Measurements from ENCODE around the gene SBK1.

SBK1 gene

DNA sequence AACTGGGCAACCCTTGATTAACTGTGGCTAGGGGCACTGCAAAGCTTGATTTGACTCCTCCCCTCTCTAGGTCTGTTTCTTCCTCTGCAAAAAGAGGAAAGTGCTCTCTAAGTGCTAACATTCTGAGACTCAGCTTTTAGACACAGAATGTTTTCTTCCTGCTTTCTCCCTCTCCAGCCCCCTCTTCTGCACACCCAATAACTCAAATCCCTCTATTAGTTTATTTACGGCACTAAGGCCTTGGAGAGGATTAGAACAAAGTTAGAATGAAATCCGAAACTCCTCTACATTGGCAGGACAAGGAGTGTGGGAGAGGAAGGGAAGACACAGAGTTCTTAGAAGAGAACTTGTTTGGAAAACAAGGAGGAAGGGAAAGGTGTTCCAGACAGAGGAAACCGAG is 3.3 kb upstream of the SBK1 start:
- TF ChIP-seq, protein P1, sequence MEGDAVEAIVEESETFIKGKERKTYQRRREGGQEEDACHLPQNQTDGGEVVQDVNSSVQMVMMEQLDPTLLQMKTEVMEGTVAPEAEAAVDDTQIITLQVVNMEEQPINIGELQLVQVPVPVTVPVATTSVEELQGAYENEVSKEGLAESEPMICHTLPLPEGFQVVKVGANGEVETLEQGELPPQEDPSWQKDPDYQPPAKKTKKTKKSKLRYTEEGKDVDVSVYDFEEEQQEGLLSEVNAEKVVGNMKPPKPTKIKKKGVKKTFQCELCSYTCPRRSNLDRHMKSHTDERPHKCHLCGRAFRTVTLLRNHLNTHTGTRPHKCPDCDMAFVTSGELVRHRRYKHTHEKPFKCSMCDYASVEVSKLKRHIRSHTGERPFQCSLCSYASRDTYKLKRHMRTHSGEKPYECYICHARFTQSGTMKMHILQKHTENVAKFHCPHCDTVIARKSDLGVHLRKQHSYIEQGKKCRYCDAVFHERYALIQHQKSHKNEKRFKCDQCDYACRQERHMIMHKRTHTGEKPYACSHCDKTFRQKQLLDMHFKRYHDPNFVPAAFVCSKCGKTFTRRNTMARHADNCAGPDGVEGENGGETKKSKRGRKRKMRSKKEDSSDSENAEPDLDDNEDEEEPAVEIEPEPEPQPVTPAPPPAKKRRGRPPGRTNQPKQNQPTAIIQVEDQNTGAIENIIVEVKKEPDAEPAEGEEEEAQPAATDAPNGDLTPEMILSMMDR (IDR thresholded peaks at IDR 0.05; ENCODE audit: borderline replicate concordance, insufficient read depth, low read depth, low read length): no peak
- H3K4me3 ChIP-seq (ENCODE audit: low read depth, low read length): no peak overlapping the region

DNA sequence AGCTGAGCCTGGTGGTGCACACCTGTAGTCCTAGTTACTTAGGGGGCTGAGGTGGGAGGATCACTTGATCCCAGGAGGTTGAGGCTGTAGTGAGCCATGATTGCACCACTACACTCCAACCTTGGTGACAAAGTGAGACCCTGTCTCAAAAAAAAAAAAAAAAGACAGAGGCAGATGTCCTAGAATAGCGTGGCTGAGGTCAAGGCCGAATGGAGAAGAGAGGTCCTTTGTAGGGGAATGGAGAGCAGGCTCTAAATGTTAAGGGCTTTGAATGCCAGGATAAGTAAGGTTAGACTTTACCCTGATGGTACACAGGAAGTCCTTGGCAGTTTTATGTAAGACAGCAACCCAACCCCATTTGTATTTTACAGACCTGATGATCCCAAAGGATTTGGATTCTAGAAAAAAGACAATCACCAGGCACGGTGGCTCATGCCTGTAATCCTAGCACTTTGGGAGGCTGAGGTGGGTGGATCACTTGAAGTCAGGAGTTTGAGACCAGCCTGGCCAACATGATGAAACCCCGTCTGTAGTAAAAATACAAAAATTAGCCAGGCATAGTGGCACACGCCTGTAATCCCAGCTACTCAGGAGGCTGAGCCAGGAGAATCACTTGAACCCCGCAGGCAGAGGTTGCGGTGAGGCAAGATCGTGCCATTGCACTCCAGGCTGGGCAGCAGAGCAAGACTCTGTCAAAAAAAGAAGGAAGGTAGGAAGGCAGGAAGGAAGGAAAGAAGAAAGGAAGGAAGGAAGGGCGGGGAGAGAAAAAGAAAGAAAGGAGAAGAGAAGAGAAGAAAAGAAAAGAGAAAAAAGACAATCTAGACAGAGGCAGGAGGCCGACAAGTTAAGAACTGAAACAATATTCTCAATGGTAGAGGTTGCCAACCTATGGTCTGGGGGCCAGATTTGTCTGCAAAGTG is 2.1 kb upstream of the SBK1 start:
- H3K4me3 ChIP-seq (ENCODE audit: low read depth, low read length): no peak overlapping the region
- TF ChIP-seq, protein P1 (IDR thresholded peaks at IDR 0.05; ENCODE audit: borderline replicate concordance, insufficient read depth, low read depth, low read length): no peak

DNA sequence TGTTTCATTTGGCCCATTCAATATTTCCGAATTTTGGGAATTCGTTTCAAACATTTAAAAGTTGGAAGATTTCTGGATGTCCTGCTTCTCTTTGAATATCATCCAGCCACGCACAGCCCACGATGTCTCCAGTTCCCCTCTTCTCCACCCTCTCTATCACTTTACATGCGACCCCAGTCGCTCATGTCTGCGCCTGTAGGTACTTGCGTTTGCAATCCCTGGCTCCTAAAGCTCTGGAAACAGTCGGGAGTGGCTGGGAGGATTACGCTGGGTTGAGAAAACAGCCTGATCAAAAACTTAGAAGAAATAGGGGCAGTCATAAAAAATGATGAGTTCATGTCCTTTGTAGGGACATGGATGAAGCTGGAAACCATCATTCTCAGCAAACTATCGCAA is 1.5 kb upstream of the SBK1 start:
- H3K4me3 ChIP-seq (ENCODE audit: low read depth, low read length): no peak overlapping the region

DNA sequence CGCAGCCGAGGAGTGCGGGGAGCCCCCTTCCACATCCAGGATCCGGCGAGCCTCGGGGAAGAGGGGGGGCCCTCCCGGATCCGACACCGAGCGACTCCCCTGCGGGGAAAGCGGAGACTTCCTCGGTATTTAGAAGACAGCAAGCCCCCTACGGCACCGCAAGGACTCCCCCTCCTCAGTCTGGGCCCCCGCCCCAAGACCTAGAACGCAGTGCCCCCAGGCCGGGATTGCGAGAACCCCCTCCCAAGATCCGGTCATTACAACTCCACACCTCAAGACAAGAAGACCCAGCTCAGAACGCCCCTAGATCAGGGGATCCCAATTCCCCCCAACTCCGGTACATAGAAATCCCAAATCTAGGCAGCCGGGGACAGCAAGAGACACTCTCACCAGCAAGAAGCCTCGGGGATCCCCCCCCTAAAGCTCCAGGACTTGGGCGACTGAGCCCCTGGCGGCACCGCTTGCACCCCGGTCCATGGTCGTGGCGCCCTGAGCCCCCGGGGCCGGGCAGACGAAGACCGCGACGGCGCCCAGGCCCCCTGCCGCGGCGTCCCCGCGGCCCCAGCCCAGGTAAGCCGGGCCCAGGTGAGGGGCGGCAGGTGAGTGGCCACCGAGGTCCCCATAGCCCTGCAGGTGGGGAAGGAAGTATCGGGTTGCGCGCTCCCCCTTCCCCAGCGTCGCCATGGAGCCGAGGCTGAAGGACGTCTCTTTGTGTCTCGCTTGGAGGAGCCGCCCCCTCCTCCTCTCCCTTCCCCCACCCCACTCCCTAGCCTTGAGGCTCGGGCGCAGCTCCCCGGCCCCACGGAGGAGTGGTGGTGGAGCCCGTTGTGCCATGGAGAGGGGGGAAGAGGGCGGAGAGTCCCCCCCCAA is 641 bp downstream of the SBK1 start:
- H3K4me3 ChIP-seq (ENCODE audit: low read depth, low read length): peak overlapping the region; percentile 45
- TF ChIP-seq, protein P1 (IDR thresholded peaks at IDR 0.05; ENCODE audit: borderline replicate concordance, insufficient read depth, low read depth, low read length): no peak

More for the DNA sequence above, 1.5 kb upstream of the SBK1 start:
- TF ChIP-seq, protein P1 (IDR thresholded peaks at IDR 0.05; ENCODE audit: borderline replicate concordance, insufficient read depth, low read depth, low read length): no peak

DNA sequence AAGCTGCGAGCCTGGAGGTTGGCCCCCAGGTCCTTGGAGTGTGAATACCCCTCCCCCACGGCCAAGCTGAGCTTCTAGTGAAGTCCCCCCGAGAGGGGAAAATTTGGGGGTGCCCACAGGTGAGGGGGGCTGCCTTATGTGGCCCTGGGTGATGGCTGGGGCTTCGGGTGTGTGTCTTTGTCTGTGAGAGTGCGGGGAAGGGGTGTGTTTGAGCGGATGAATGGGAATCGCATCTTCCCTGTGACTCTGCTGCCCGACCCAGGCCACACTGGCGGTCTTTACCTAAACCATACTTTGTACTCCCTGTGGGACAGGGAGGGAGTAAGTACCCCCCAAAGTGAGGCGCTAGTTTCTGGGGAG is 1.3 kb downstream of the SBK1 start:
- no peak overlapping the region for H3K4me3 ChIP-seq (ENCODE audit: low read depth, low read length)

DNA sequence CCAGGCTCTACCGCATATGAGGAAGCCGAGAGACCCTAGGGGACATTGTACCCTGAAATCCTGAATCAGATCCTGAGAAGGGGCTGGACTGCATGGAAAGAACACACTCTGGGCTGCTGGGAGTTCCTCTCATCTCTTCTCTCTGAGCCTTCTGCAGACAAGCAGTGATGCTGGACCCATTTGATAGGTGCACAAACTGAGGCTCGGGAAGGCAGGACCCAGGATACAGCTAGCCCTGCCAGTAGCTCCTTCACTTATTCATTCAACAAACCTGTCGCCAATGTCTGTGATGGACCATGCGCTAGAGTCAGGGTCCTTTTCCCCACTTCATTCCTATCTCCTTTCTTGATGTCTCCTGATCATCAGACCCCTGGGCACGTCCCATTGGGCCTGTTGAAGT is 1.9 kb downstream of the SBK1 start:
- H3K4me3 ChIP-seq (ENCODE audit: low read depth, low read length): no peak overlapping the region
- TF ChIP-seq, protein P1 (IDR thresholded peaks at IDR 0.05; ENCODE audit: borderline replicate concordance, insufficient read depth, low read depth, low read length): no peak

More for the DNA sequence above, 1.3 kb downstream of the SBK1 start:
- TF ChIP-seq, protein P1 (IDR thresholded peaks at IDR 0.05; ENCODE audit: borderline replicate concordance, insufficient read depth, low read depth, low read length): no peak
